Rectal smooth muscle tissue (tissue), 1 donor: ENCODE results near the gene THAP9.
A peak's percentile ranks its signal among the peaks of the same experiment; 100 is the strongest.

ENCODE experiments used
- H3K27ac ChIP-seq: one replicate; pipeline ENCODE4 v1.7.0; 2013; ENCODE audit warnings: low read depth, low read length, inconsistent platforms
- H3K27me3 ChIP-seq: one replicate; pipeline ENCODE4 v1.7.0; 2013; ENCODE audit warnings: low read length; ENCODE audit not compliant: control insufficient read depth, insufficient read depth
- H3K36me3 ChIP-seq: one replicate; pipeline ENCODE4 v1.7.0; 2013; ENCODE audit warnings: low read length; ENCODE audit not compliant: control insufficient read depth, insufficient read depth
- H3K4me1 ChIP-seq: one replicate; pipeline ENCODE4 v1.7.0; 2013; ENCODE audit warnings: low read length; ENCODE audit not compliant: control insufficient read depth, insufficient read depth
- H3K4me3 ChIP-seq: one replicate; pipeline ENCODE4 v1.7.0; 2013; ENCODE audit warnings: low read length
- H3K9ac ChIP-seq: one replicate; pipeline ENCODE4 v1.7.0; 2013; ENCODE audit warnings: low read length

The THAP9 gene

GRCh38 chr4:82886147-82886942 is 14.2 kb upstream of the THAP9 start:
- Histone ChIP-seq H3K36me3 (no peaks in the 10 kb centered on the region), H3K9ac (no peak overlapping the region), H3K4me3 (no peak overlapping the region), H3K4me1 (peaks cover 8% of the 10 kb centered on the region), H3K27ac (no peak overlapping the region), H3K27me3 (no peaks in the 10 kb centered on the region)

GRCh38 chr4:82889287-82889686 is 11.2 kb upstream of the THAP9 start:
- H3K27me3 ChIP-seq = no peaks in the 10 kb centered on the region
- H3K4me3 ChIP-seq = peak overlapping the region; percentile 94
- no peak overlapping the region for H3K27ac ChIP-seq
- no peak overlapping the region for H3K9ac ChIP-seq
- peaks cover 9% of the 10 kb centered on the region for H3K36me3 ChIP-seq
- peaks cover 11% of the 10 kb centered on the region for H3K4me1 ChIP-seq

GRCh38 chr4:82890528-82890900 is 10.0 kb upstream of the THAP9 start:
- Histone ChIP-seq H3K9ac (peak overlapping the region; percentile 96), H3K36me3 (peaks cover 10% of the 10 kb centered on the region), H3K4me1 (peaks cover 11% of the 10 kb centered on the region)

GRCh38 chr4:82890901-82891706 is 9.4 kb upstream of the THAP9 start, which contains the start of gene SEC31A:
TSS of gene SEC31A (minus strand) at chr4:82891153. CDS start at chr4:82881936, 9,217 bp downstream.
- peaks cover 7% of the 10 kb centered on the region for H3K4me1 ChIP-seq
- H3K9ac ChIP-seq = peak within 1 kb of the TSS; percentile 97
- peaks cover 10% of the 10 kb centered on the region for H3K36me3 ChIP-seq
- H3K27me3 ChIP-seq = no peaks in the 10 kb centered on the region
- H3K4me3 ChIP-seq = peak within 1 kb of the TSS; percentile 94
- H3K27ac ChIP-seq = peak within 1 kb of the TSS; percentile 97

More at GRCh38 chr4:82890528-82890900, 10.0 kb upstream of the THAP9 start:
- Histone ChIP-seq H3K27ac (peak overlapping the region; percentile 97), H3K27me3 (no peaks in the 10 kb centered on the region), H3K4me3 (peak overlapping the region; percentile 94)

- peak overlapping the region; percentile 97 for H3K27ac ChIP-seq
- H3K36me3 ChIP-seq = peaks cover 10% of the 10 kb centered on the region
- H3K9ac ChIP-seq = peak overlapping the region; percentile 97
- no peaks in the 10 kb centered on the region for H3K27me3 ChIP-seq
- peak overlapping the region; percentile 94 for H3K4me3 ChIP-seq
- peaks cover 3% of the 10 kb centered on the region for H3K4me1 ChIP-seq
Observed at GRCh38 chr4:82891707-82892466, 8.6 kb upstream of the THAP9 start.

GRCh38 chr4:82892467-82892802 is 8.1 kb upstream of the THAP9 start:
- Histone ChIP-seq H3K36me3 (peaks cover 10% of the 10 kb centered on the region), H3K27ac (no peak overlapping the region), H3K4me1 (peaks cover 3% of the 10 kb centered on the region), H3K27me3 (no peaks in the 10 kb centered on the region), H3K4me3 (no peak overlapping the region), H3K9ac (no peak overlapping the region)

- no peak overlapping the region for H3K4me3 ChIP-seq
- H3K27ac ChIP-seq = no peak overlapping the region
- no peak overlapping the region for H3K9ac ChIP-seq
- peaks cover 5% of the 10 kb centered on the region for H3K4me1 ChIP-seq
- H3K36me3 ChIP-seq = peaks cover 10% of the 10 kb centered on the region
- no peaks in the 10 kb centered on the region for H3K27me3 ChIP-seq
Observed at GRCh38 chr4:82893942-82894341, 6.6 kb upstream of the THAP9 start.

- Histone ChIP-seq H3K4me3 (no peak overlapping the region), H3K4me1 (peaks cover 5% of the 10 kb centered on the region), H3K9ac (no peak overlapping the region), H3K27me3 (no peaks in the 10 kb centered on the region), H3K36me3 (peaks cover 10% of the 10 kb centered on the region), H3K27ac (no peak overlapping the region)
Observed at GRCh38 chr4:82896755-82897154, 3.8 kb upstream of the THAP9 start.

GRCh38 chr4:82898322-82899243 is 2.0 kb upstream of the THAP9 start:
- Histone ChIP-seq H3K4me3 (peak overlapping the region; percentile 99), H3K4me1 (peaks cover 4% of the 10 kb centered on the region), H3K9ac (no peak overlapping the region), H3K27me3 (no peaks in the 10 kb centered on the region), H3K36me3 (peaks cover 7% of the 10 kb centered on the region), H3K27ac (no peak overlapping the region)

- Histone ChIP-seq H3K36me3 (no peaks in the 10 kb centered on the region), H3K27ac (peak overlapping the region; percentile 100), H3K4me3 (peak overlapping the region; percentile 99), H3K27me3 (no peaks in the 10 kb centered on the region), H3K9ac (peak overlapping the region; percentile 89), H3K4me1 (peaks cover 4% of the 10 kb centered on the region)
Observed at GRCh38 chr4:82899374-82900065, 1.0 kb upstream of the THAP9 start.

GRCh38 chr4:82900066-82900410 is 497 bp upstream of the THAP9 start:
- peak overlapping the region; percentile 99 for H3K4me3 ChIP-seq
- H3K27ac ChIP-seq = peak overlapping the region; percentile 100
- H3K9ac ChIP-seq = peak overlapping the region; percentile 89
- H3K4me1 ChIP-seq = peaks cover 4% of the 10 kb centered on the region
- H3K36me3 ChIP-seq = no peaks in the 10 kb centered on the region
- no peaks in the 10 kb centered on the region for H3K27me3 ChIP-seq
